HUES64 (cell line): ENCODE measurements around the gene SKP1.
A peak's percentile ranks its signal among the peaks of the same experiment; 100 is the strongest.

Experiments used
- H3K27ac ChIP-seq: 2 replicates; pipeline ENCODE4 v1.7.0; 2013; ENCODE audit warnings: low read depth, low read length, inconsistent platforms
- H3K27me3 ChIP-seq: 2 replicates; pipeline ENCODE4 v1.6.1; 2013; ENCODE audit warnings: mild to moderate bottlenecking, low read length; ENCODE audit not compliant: insufficient read depth
- H3K36me3 ChIP-seq: 2 replicates; pipeline ENCODE4 v1.6.1; 2013; ENCODE audit warnings: mild to moderate bottlenecking, low read length; ENCODE audit not compliant: insufficient read depth
- H3K4me1 ChIP-seq: 2 replicates; pipeline ENCODE4 v1.6.1; 2013; ENCODE audit warnings: mild to moderate bottlenecking, low read length, moderate library complexity; ENCODE audit not compliant: insufficient read depth
- H3K4me3 ChIP-seq: 2 replicates; pipeline ENCODE4 v1.5.1; 2013; ENCODE audit warnings: mild to moderate bottlenecking, low read length, moderate library complexity
- H3K9ac ChIP-seq: 2 replicates; pipeline ENCODE4 v1.6.1; 2013; ENCODE audit warnings: mild to moderate bottlenecking, low read depth, low read length
- H3K9me3 ChIP-seq: 2 replicates; pipeline ENCODE4 v1.6.1; 2013; ENCODE audit warnings: low read depth, low read length; ENCODE audit not compliant: insufficient read depth
- WGBS: fragments of 150-250, 120-280 bp; methylation state at CpG from one replicate; pipeline ENCODE4 v1.1.7; 2013; ENCODE audit warnings: missing lambda C conversion rate; 5-methylcytosine and 5-hydroxymethylcytosine counted together

SKP1 gene

DNA sequence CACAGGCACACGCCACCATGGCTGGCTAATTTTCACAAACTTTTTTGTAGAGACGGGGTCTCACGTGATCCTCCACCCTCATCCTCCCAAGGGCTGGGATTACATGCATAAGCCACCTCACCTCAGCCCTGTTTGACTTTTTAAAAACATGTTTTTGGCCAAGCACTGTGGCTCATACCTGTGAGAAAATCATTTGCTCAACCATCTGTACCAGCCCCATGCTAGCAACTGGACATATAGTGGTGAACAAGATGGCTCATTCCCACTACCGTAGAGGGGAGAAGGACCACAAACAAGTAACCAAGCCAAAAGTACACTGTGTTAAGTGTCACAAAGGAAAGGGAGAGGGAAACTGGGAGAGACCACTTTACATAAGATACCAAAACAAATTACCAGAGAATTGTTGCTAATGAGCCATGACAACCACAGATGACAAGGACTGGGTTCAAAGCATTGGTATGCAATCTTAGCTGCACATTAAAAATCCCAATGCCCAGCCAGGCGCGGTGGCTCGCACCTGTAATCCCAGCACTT is 29.9 kb upstream of the SKP1 start:
- Histone ChIP-seq H3K4me3 (no peak overlapping the region), H3K27ac (no peak overlapping the region), H3K9me3 (no peaks in the 10 kb centered on the region), H3K9ac (no peak overlapping the region), H3K27me3 (no peaks in the 10 kb centered on the region), H3K36me3 (peaks cover 48% of the 10 kb centered on the region), H3K4me1 (no peaks in the 10 kb centered on the region)
- 82% methylated on average over 7 of the region's 7 CpGs for WGBS

- Histone ChIP-seq H3K9me3 (no peaks in the 10 kb centered on the region), H3K27ac (no peak overlapping the region), H3K4me1 (no peaks in the 10 kb centered on the region), H3K9ac (no peak overlapping the region), H3K4me3 (no peak overlapping the region), H3K36me3 (peaks cover 69% of the 10 kb centered on the region), H3K27me3 (no peaks in the 10 kb centered on the region)
- WGBS = 100% methylated on average over 4 of the region's 4 CpGs
Measured at GRCh38 chr5:134204575-134204974, 27.8 kb upstream of the SKP1 start.

- 96% methylated on average over 3 of the region's 3 CpGs for WGBS
- Histone ChIP-seq H3K4me1 (no peaks in the 10 kb centered on the region), H3K27me3 (no peaks in the 10 kb centered on the region), H3K36me3 (peaks cover 78% of the 10 kb centered on the region), H3K4me3 (no peak overlapping the region), H3K9ac (no peak overlapping the region), H3K9me3 (no peaks in the 10 kb centered on the region), H3K27ac (no peak overlapping the region)
Measured at GRCh38 chr5:134203630-134204029, 26.9 kb upstream of the SKP1 start.

DNA sequence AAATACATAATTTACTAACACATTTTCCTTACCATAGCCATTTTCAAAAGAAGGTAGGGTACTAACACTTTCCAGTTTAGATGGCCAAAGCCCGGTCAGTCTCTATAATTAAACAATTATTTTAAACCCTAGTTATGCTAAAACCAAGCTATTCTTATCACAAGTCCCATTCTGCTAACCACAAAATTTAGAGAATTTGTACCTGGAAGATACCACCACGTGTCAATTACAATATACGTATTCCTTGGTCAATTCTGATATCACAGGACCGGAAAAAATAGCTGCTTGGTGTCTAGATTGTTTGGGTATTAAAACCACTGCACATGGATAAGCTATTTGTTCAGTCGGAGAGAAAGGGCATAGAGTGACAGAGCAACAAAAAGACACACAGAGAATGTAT is 18.9 kb upstream of the SKP1 start:
- Histone ChIP-seq H3K27ac (no peak overlapping the region), H3K4me3 (no peak overlapping the region), H3K9ac (no peak overlapping the region), H3K27me3 (no peaks in the 10 kb centered on the region), H3K4me1 (no peaks in the 10 kb centered on the region), H3K9me3 (no peaks in the 10 kb centered on the region), H3K36me3 (peaks cover 59% of the 10 kb centered on the region)
- 75% methylated on average over 5 of the region's 5 CpGs for WGBS

DNA sequence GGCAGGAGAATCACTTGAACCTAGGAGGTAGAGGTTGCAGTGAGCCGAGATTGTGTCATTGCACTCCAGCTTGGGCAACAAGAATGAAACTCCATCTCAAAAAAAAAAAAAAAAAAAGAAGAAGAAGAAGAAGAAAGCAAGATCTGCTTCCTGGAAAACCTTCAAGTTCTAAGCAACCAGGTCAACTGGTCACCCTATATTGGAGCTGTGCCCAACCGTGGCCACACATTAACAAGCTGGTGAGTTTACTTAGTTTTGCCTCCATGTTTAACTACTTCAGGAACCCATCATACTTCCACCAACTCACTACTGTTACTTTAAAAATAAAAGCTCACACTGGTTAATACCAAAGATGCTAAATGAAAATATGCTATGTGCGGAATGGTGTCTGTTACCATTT is 12.3 kb upstream of the SKP1 start:
- 94% methylated on average over 2 of the region's 3 CpGs for WGBS
- H3K9ac ChIP-seq = no peak overlapping the region
- no peak overlapping the region for H3K4me3 ChIP-seq

DNA sequence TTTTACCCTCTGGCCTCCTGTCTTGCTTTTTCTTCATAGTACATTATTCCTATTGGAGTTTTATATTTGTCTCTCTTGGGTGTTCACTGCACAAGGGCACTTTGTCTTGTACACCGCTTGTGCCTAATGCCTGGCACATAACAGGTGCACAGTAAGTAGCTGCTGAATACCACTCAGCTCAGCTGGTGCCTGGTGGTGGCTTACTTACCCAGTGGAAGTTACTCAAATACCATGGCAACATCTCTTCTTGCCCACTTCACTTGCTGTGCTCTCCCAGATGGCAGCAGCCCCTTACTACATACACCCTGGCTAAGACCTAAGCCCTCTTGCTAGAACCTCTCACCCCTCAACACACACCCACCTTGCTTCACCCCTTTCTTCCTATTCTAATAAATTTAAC is 11.3 kb upstream of the SKP1 start:
- no peaks in the 10 kb centered on the region for H3K4me1 ChIP-seq
- no peak overlapping the region for H3K4me3 ChIP-seq

More for the DNA sequence above, 12.3 kb upstream of the SKP1 start:
- Histone ChIP-seq H3K4me1 (no peaks in the 10 kb centered on the region), H3K9me3 (no peaks in the 10 kb centered on the region), H3K27me3 (no peaks in the 10 kb centered on the region), H3K27ac (no peak overlapping the region), H3K36me3 (no peaks in the 10 kb centered on the region)

DNA sequence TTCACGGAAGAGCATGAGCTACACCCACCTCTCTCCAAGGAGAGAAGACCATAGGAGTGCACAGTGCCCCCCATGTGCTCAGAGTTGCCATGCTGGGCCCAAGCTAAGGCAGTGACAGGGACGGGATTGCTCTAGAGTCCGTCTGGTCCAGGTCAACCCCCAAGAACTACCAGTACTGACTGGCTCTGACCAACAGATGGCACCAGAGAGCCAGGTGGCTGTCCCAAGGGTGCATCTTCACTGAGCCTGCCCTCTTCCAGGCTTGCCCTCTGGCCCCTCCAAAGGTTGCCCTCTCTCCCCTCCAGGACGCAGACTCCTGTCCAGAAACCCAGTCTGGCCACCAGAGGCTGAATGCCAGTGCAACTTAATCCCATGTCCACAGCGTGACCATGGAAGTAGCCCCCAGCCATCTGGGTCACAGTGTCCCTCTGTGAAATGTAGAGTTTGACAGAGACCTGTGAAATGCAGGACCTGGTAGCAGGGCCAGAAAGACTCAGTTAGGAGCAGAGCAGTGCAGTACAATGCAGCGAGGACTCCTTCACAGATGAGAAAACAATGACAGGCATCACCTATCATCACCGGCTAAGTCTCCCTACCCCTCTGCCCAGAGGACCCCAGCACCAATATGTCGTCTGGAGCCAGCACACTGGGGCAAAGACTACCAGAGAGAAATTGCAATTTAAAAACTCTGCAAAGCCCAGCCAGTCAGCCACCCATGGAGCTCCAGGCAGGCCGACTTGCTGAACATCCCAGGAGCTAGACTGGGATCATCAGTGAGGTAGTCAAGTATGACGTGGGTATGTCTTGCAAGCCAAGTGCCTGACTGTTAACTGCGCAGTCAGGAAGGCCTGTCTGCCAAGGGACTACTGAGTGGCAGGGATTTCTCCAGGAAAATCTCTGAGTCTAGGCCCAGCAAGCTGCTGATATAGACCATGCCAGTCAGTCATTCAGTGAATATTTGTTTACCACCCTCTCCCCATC is 7.7 kb upstream of the SKP1 start:
- Histone ChIP-seq H3K4me1 (no peaks in the 10 kb centered on the region), H3K27me3 (no peaks in the 10 kb centered on the region), H3K4me3 (no peak overlapping the region), H3K9ac (no peak overlapping the region), H3K27ac (no peak overlapping the region), H3K36me3 (no peaks in the 10 kb centered on the region), H3K9me3 (no peaks in the 10 kb centered on the region)
- WGBS = 64% methylated on average over 11 of the region's 11 CpGs

More for the DNA sequence above, 11.3 kb upstream of the SKP1 start:
- Histone ChIP-seq H3K36me3 (no peaks in the 10 kb centered on the region), H3K9me3 (no peaks in the 10 kb centered on the region), H3K9ac (no peak overlapping the region), H3K27ac (no peak overlapping the region), H3K27me3 (no peaks in the 10 kb centered on the region)
- WGBS = 97% methylated on average over 1 of the region's 1 CpG

DNA sequence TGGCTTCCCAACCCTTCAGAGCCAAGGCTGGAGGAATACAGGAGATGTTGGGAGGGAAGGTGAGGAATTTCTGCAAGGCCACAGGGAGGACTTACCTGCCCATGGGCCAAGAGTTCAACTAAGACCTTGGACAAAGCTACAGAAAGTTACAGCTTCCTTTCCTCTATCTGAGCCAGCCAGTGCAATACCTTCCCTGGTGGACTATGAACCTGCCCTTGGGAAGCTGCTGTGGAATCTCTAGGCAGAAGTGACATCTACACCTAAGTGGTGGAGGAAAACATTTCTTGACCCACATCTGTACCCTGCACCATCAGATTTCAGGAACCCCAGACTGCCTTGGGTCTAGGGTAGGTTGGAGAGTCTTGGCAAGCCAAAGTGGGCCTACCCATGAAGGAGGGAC is 6.7 kb upstream of the SKP1 start:
- Histone ChIP-seq H3K27me3 (no peaks in the 10 kb centered on the region), H3K27ac (no peak overlapping the region), H3K36me3 (no peaks in the 10 kb centered on the region), H3K4me3 (no peak overlapping the region), H3K9me3 (no peaks in the 10 kb centered on the region), H3K4me1 (no peaks in the 10 kb centered on the region), H3K9ac (no peak overlapping the region)

DNA sequence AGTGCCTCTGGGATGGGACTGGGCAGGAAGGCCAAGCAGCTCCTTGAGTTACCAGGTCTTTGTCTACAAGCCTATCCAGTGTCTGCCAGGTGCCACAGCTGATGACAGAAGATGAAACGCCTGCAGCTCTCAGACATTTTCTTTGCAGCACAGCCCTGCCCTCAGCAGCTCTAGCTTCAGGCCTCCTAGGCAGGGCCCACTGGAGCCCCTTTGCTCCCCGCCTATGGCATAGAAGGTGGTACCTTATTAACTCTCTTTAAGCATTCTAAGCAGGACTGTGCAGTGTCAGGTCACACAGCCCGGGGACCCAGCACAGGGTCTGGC is 1.3 kb upstream of the SKP1 start:
- Histone ChIP-seq H3K4me3 (peak overlapping the region; percentile 79), H3K27ac (no peak overlapping the region), H3K9ac (peak overlapping the region; percentile 89; the same call in 1 of the 2 replicates), H3K4me1 (peaks cover 16% of the 10 kb centered on the region), H3K36me3 (peaks cover 9% of the 10 kb centered on the region), H3K27me3 (no peaks in the 10 kb centered on the region), H3K9me3 (no peaks in the 10 kb centered on the region)
- WGBS = 83% methylated on average over 2 of the region's 3 CpGs

GRCh38 chr5:134177369-134178095 is 782 bp upstream of the SKP1 start:
- H3K9ac ChIP-seq = peak overlapping the region; percentile 89
- peak overlapping the region; percentile 79 for H3K4me3 ChIP-seq
- H3K27ac ChIP-seq = peak overlapping the region; percentile 99
- H3K9me3 ChIP-seq = no peaks in the 10 kb centered on the region
- WGBS = 42% methylated on average over 29 of the region's 29 CpGs
- no peaks in the 10 kb centered on the region for H3K27me3 ChIP-seq
- H3K36me3 ChIP-seq = peaks cover 12% of the 10 kb centered on the region
- peaks cover 16% of the 10 kb centered on the region for H3K4me1 ChIP-seq

- Histone ChIP-seq H3K4me3 (peak overlapping the region; percentile 79), H3K27ac (peak overlapping the region; percentile 99), H3K36me3 (peaks cover 27% of the 10 kb centered on the region), H3K4me1 (peaks cover 16% of the 10 kb centered on the region), H3K9ac (peak overlapping the region; percentile 89), H3K9me3 (no peaks in the 10 kb centered on the region), H3K27me3 (no peaks in the 10 kb centered on the region)
- 2% methylated on average over 31 of the region's 31 CpGs for WGBS
Measured at GRCh38 chr5:134175921-134176510, 734 bp downstream of the SKP1 start.
